Type B pancreatic cell (in vitro differentiated cells): ENCODE data around the gene ZNF43. TPM values are rescaled to one million over a fixed set of nuclear protein-coding genes. Genes with fewer than 3 reads are reported as not detected.
A peak's percentile ranks its signal among the peaks of the same experiment; 100 is the strongest.

Experiments used
- DNase-seq: peaks from one replicate; pipeline ENCODE4 v3.0.0; 2021; ENCODE audit warnings: mixed read lengths; ENCODE audit not compliant: unreplicated experiment; ENCODE audit errors: extremely low spot score
- H3K27ac Mint-ChIP-seq: 2 replicates; pipeline ENCODE4 v1.8.0; 2021; ENCODE audit warnings: mild to moderate bottlenecking, mixed read lengths
- H3K27me3 Mint-ChIP-seq: 2 replicates; pipeline ENCODE4 v1.8.0; 2021; ENCODE audit warnings: mixed read lengths
- H3K36me3 Mint-ChIP-seq: 2 replicates; pipeline ENCODE4 v1.8.0; 2021; ENCODE audit warnings: mixed read lengths
- H3K4me1 Mint-ChIP-seq: one replicate; pipeline ENCODE4 v1.8.0; 2021; ENCODE audit warnings: mixed read lengths; ENCODE audit not compliant: unreplicated experiment
- H3K4me3 Mint-ChIP-seq: 2 replicates; pipeline ENCODE4 v1.8.0; 2021; ENCODE audit warnings: mild to moderate bottlenecking, mixed read lengths
- H3K9me3 Mint-ChIP-seq: 2 replicates; pipeline ENCODE4 v1.8.0; 2021; ENCODE audit warnings: mixed read lengths
- total RNA-seq: library from RNA; stranded (reverse); gene quantifications from 2 replicates; pipeline ENCODE4 v1.2.1, GENCODE V29; 2021; ENCODE audit warnings: low replicate concordance
- TF ChIP-seq, protein P1 (sequence below): fragments of 200-600 bp; sonication (generic); conservative IDR thresholded peaks from 2 replicates; pipeline ENCODE4 v1.5.0; 2021; ENCODE audit warnings: antibody characterized with exemption, mild to moderate bottlenecking

ZNF43 gene
- total RNA-seq, 1 donor from 2014 or later: 53.9 TPM

DNA sequence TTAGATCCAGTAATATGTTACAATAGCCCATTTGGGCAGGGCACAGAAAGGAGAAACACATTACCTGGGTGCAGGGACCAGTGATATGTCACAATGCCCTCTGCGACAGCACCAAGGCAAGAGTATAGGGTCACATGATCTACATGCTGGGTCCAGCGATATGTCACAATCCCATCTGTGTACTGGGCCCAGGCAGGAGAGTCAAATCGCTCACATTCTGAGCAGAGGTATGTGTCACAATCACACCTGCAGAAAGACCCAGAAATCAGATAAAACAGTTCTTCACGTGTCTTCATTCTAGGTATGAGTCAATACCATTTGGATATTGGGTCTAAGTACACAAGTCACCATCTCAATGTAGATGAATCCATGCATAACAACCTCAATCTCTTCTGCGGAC, 7.1 kb upstream of the ZNF43 start:
- H3K27ac Mint-ChIP-seq: no peak overlapping the region
- peaks cover 52% of the 10 kb centered on the region for H3K36me3 Mint-ChIP-seq
- DNase-seq: no peak
- no peaks in the 10 kb centered on the region for H3K4me1 Mint-ChIP-seq
- H3K4me3 Mint-ChIP-seq: no peak overlapping the region
- no peaks in the 10 kb centered on the region for H3K27me3 Mint-ChIP-seq
- no peaks in the 10 kb centered on the region for H3K9me3 Mint-ChIP-seq
- TF ChIP-seq, protein P1, sequence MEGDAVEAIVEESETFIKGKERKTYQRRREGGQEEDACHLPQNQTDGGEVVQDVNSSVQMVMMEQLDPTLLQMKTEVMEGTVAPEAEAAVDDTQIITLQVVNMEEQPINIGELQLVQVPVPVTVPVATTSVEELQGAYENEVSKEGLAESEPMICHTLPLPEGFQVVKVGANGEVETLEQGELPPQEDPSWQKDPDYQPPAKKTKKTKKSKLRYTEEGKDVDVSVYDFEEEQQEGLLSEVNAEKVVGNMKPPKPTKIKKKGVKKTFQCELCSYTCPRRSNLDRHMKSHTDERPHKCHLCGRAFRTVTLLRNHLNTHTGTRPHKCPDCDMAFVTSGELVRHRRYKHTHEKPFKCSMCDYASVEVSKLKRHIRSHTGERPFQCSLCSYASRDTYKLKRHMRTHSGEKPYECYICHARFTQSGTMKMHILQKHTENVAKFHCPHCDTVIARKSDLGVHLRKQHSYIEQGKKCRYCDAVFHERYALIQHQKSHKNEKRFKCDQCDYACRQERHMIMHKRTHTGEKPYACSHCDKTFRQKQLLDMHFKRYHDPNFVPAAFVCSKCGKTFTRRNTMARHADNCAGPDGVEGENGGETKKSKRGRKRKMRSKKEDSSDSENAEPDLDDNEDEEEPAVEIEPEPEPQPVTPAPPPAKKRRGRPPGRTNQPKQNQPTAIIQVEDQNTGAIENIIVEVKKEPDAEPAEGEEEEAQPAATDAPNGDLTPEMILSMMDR: no peak

DNA sequence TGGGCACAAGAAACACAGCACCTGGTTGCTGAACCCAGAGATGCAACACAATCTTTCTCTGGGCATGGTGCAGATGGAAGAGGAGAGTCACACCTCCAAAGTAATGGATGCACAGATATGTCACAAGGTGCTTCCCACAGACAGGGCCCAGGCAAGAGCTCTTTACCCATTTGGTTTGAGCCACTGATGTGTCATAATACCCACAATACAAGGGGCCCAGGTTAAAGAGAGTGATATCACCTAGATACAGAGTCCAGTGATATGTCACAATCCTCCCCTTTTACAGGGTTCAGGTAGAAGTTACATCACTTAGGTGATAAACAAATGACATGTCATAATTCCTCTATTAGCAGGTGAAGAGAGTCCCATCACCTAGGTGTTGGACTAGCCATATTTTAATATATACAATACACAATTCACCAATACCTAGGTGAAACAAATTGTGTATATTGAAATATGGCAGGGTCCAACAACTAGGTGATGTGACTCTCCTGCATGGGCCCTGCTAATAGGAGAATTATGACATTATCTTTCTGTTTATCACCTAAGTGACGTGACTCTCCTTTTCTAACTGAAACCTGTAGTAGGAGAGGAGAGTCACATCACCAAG, 5.6 kb upstream of the ZNF43 start:
- TF ChIP-seq, protein P1: no peak
- Mint-ChIP-seq H3K9me3 (no peaks in the 10 kb centered on the region), H3K4me3 (no peak overlapping the region), H3K4me1 (peaks cover 3% of the 10 kb centered on the region), H3K27ac (no peak overlapping the region), H3K27me3 (no peaks in the 10 kb centered on the region), H3K36me3 (peaks cover 48% of the 10 kb centered on the region)
- no peak for DNase-seq

DNA sequence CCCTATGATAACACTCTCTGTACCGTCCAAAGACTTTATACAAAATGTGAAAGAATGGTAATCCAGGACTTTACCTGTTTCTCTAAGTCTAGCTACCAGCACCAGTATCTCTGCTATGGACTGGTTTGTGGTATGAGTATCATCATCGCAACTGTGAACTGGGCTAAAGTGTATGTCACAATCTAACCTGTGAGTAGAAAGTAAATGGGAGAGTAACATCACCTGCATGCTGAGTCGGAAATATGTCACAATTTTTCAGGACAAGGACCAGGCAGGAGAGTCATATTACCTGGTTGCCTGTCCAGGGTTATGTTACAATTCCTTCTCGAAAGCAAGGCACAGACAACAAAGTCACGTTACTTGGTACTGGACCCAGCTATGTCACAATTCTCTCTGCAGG, 5.1 kb upstream of the ZNF43 start:
- TF ChIP-seq, protein P1: no peak
- H3K4me3 Mint-ChIP-seq: no peak overlapping the region
- peaks cover 3% of the 10 kb centered on the region for H3K4me1 Mint-ChIP-seq
- H3K36me3 Mint-ChIP-seq: peaks cover 43% of the 10 kb centered on the region
- H3K27ac Mint-ChIP-seq: no peak overlapping the region
- no peak for DNase-seq
- no peaks in the 10 kb centered on the region for H3K9me3 Mint-ChIP-seq
- no peaks in the 10 kb centered on the region for H3K27me3 Mint-ChIP-seq

DNA sequence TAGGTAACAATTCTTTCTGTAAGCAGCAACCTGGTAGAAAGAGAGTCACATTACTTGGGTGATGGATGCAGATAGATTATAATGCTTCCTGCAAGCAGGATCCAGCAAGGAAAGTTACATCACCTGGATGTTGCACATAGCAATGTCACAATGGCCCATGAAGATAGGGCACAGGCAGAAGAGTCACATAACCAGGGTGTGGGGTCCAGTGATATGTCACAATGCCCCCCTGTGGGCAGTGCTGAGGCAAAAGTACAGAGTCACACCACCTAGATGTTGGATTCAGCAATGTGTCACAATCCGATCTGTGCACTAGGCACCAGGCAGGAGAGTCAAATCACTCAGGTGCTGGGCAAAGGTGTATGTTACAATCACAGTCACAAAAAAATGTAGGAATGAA, 4.0 kb upstream of the ZNF43 start:
- Mint-ChIP-seq H3K27me3 (no peaks in the 10 kb centered on the region), H3K4me3 (no peak overlapping the region), H3K9me3 (no peaks in the 10 kb centered on the region), H3K4me1 (peaks cover 3% of the 10 kb centered on the region), H3K36me3 (peaks cover 38% of the 10 kb centered on the region), H3K27ac (no peak overlapping the region)
- DNase-seq: no peak
- TF ChIP-seq, protein P1: no peak

DNA sequence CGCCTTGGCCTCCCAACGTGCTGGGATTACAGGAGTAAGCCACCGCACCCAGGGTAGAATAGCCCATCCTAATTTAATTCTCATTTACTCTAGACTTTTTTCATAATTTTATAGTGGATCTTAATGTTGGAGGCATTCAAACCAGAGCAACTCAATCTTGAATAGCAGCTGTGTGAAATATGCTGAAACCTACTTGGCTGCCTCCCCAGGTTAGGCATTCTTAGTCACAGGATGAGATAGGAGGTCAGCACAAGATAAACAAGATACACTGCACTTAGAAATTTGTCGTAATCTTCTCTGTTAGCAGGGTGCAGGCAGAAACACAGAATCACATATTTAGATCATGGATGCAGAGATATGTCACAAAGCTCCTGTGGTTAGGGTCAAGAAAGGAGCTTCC, 2.7 kb upstream of the ZNF43 start:
- Mint-ChIP-seq H3K27me3 (no peaks in the 10 kb centered on the region), H3K36me3 (peaks cover 38% of the 10 kb centered on the region), H3K27ac (no peak overlapping the region), H3K4me1 (peaks cover 3% of the 10 kb centered on the region), H3K4me3 (no peak overlapping the region), H3K9me3 (no peaks in the 10 kb centered on the region)
- no peak for DNase-seq
- TF ChIP-seq, protein P1: no peak

DNA sequence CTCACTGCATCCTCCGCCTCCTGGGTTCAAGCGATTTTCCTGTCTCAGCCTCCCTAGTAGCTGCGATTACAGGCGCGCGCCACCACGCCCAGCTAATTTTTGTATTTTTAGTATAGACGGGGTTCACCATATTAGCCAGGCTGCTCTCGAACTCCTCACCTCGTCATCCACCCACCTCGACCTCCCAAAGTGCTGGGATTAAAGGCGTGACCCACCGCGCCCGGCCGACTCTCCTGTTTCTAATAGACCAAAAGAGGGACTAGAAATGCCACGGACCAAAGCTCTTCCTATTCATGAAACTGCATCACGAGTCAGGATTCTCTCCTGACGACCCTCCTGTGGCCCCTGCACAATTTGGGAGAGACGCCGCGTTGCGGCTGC, 563 bp downstream of the ZNF43 start:
- Mint-ChIP-seq H3K36me3 (peaks cover 40% of the 10 kb centered on the region), H3K27me3 (no peaks in the 10 kb centered on the region), H3K9me3 (peaks cover 7% of the 10 kb centered on the region), H3K4me1 (peaks cover 3% of the 10 kb centered on the region), H3K27ac (peak overlapping the region; percentile 99), H3K4me3 (peak overlapping the region; percentile 98)
- TF ChIP-seq, protein P1: no peak
- DNase-seq: no peak
